ENCODE results near the gene NUP98. TPM values are rescaled to one million over a fixed set of nuclear protein-coding genes. Genes with fewer than 3 reads are reported as not detected.

The NUP98 gene
- total RNA-seq, 1 experiment from 2014 or later: 82.4 TPM

DNA sequence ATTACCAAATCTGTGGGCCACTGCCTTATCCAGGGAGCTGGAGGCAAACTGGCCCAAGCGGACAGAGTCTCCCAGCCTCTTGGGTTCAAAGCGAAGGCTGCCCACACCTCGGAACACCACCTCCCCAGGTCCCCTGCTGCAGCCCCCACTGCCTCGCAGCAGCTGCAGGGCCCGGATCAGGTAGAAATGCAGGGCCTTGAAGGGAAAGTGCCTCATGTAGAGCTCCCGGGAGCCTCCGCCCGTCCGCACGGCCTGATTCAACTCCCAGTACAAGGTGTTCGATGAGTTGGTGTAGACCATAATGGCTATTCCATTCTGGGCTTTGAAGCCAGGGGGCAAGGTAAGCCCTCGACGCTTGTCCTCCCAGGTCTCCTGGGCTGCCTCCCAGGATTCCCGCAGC, 157.5 kb downstream of the NUP98 start:
- no peak for TF ChIP-seq EZH2 (IDR thresholded peaks at IDR 0.05; ENCODE audit: borderline replicate concordance, low read depth, low read length, poor library complexity, severe bottlenecking)
- TF ChIP-seq CTCF (conservative IDR thresholded peaks at IDR 0.05; ENCODE audit: low read depth, low read length): no peak
- H3K27ac ChIP-seq (ENCODE audit: low read depth, low read length, poor library complexity, severe bottlenecking): no peak overlapping the region
- DNase-seq (ENCODE audit: low spot score): no peak
- no TSS peak for BruUV-seq (replicated peaks)
- H3K36me3 ChIP-seq (ENCODE audit: insufficient read depth, low read length, poor library complexity, severe bottlenecking): no peaks in the 10 kb centered on the region
- intact Hi-C loops (cut with micrococcal nuclease; ENCODE audit: unreplicated experiment): no loop called here
- POLR2A ChIA-PET (ENCODE audit: low non-redundant PET): no interaction called here
- H3K4me3 ChIP-seq (ENCODE audit: low read depth, low read length, poor library complexity, severe bottlenecking): no peak overlapping the region
- CTCF ChIA-PET: no interaction called here
- no peaks in the 10 kb centered on the region for H3K27me3 ChIP-seq (replicated peaks; ENCODE audit: insufficient read depth, low read depth, low read length, poor library complexity)
- H3K9me3 ChIP-seq (ENCODE audit: low read depth, low read length, poor library complexity, severe bottlenecking): no peaks in the 10 kb centered on the region
- H3K4me1 ChIP-seq (ENCODE audit: insufficient read depth, low read length, poor library complexity, severe bottlenecking): no peaks in the 10 kb centered on the region

DNA sequence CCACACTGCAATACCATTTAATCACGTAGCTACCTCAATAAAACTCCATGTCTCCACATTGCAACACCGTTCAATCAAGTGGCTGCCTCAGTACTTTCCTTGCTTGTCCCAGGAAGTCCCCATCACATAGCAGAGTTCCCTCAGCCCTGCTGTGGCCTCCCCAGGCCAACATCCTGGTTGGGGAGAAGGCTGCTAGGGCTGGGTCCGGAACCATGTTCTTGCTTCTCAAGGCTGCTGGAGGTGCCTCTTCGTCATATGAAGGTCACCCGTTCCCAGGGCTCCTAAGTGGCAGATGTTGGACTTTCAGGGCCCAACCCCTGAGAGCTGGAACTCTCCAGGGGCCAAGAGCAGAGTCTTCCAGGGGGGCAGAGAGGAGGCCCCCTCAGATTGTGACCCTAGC, 158.8 kb downstream of the NUP98 start:
- DNase-seq (ENCODE audit: low spot score): no peak
- POLR2A ChIA-PET (ENCODE audit: low non-redundant PET): no interaction called here
- H3K36me3 ChIP-seq (ENCODE audit: insufficient read depth, low read length, poor library complexity, severe bottlenecking): no peaks in the 10 kb centered on the region
- no peaks in the 10 kb centered on the region for H3K9me3 ChIP-seq (ENCODE audit: low read depth, low read length, poor library complexity, severe bottlenecking)
- no TSS peak for BruUV-seq (replicated peaks)
- H3K27me3 ChIP-seq (replicated peaks; ENCODE audit: insufficient read depth, low read depth, low read length, poor library complexity): no peaks in the 10 kb centered on the region
- no peaks in the 10 kb centered on the region for H3K4me1 ChIP-seq (ENCODE audit: insufficient read depth, low read length, poor library complexity, severe bottlenecking)
- CTCF ChIA-PET: no interaction called here
- H3K4me3 ChIP-seq (ENCODE audit: low read depth, low read length, poor library complexity, severe bottlenecking): no peak overlapping the region
- intact Hi-C loops (cut with micrococcal nuclease; ENCODE audit: unreplicated experiment): no loop called here
- TF ChIP-seq CTCF (conservative IDR thresholded peaks at IDR 0.05; ENCODE audit: low read depth, low read length): no peak
- TF ChIP-seq EZH2 (IDR thresholded peaks at IDR 0.05; ENCODE audit: borderline replicate concordance, low read depth, low read length, poor library complexity, severe bottlenecking): no peak
- H3K27ac ChIP-seq (ENCODE audit: low read depth, low read length, poor library complexity, severe bottlenecking): no peak overlapping the region

GRCh38 chr11:3637201-3637600, 160.2 kb downstream of the NUP98 start:
- no TSS peak for BruUV-seq (replicated peaks)
- CTCF ChIA-PET: no interaction called here
- TF ChIP-seq EZH2 (IDR thresholded peaks at IDR 0.05; ENCODE audit: borderline replicate concordance, low read depth, low read length, poor library complexity, severe bottlenecking): no peak
- no peak for TF ChIP-seq CTCF (conservative IDR thresholded peaks at IDR 0.05; ENCODE audit: low read depth, low read length)
- DNase-seq (ENCODE audit: low spot score): no peak
- H3K27me3 ChIP-seq (replicated peaks; ENCODE audit: insufficient read depth, low read depth, low read length, poor library complexity): no peaks in the 10 kb centered on the region
- H3K27ac ChIP-seq (ENCODE audit: low read depth, low read length, poor library complexity, severe bottlenecking): no peak overlapping the region
- no peaks in the 10 kb centered on the region for H3K36me3 ChIP-seq (ENCODE audit: insufficient read depth, low read length, poor library complexity, severe bottlenecking)
- no peaks in the 10 kb centered on the region for H3K9me3 ChIP-seq (ENCODE audit: low read depth, low read length, poor library complexity, severe bottlenecking)
- H3K4me1 ChIP-seq (ENCODE audit: insufficient read depth, low read length, poor library complexity, severe bottlenecking): no peaks in the 10 kb centered on the region
- intact Hi-C loops (cut with micrococcal nuclease; ENCODE audit: unreplicated experiment): no loop called here
- POLR2A ChIA-PET (ENCODE audit: low non-redundant PET): no interaction called here
- H3K4me3 ChIP-seq (ENCODE audit: low read depth, low read length, poor library complexity, severe bottlenecking): no peak overlapping the region

Data from A673 (cell line).